Left ventricle myocardium inferior (tissue), 1 donor: ENCODE results near the gene LRRC31. TPM values are rescaled to one million over a fixed set of nuclear protein-coding genes. Genes with fewer than 3 reads are reported as not detected.

Experiments
- DNase-seq: peaks from one replicate; pipeline ENCODE4 v3.0.0-alpha.2; 2020
- H3K27ac ChIP-seq: fragments of 200-600 bp; replicated peaks from 2 replicates; pipeline ENCODE4 v1.8.0; 2021
- H3K27me3 ChIP-seq: fragments of 200-600 bp; 2 replicates; pipeline ENCODE4 v1.8.0; 2021; ENCODE audit warnings: low read depth
- H3K36me3 ChIP-seq: fragments of 200-600 bp; 2 replicates; pipeline ENCODE4 v1.8.0; 2021
- H3K4me1 ChIP-seq: fragments of 200-600 bp; 2 replicates; pipeline ENCODE4 v1.8.0; 2021
- H3K4me3 ChIP-seq: fragments of 200-600 bp; 2 replicates; pipeline ENCODE4 v1.8.0; 2021; ENCODE audit warnings: mild to moderate bottlenecking, moderate library complexity
- H3K9me3 ChIP-seq: fragments of 200-600 bp; replicated peaks from 2 replicates; pipeline ENCODE4 v1.8.0; 2021
- intact Hi-C: fragments of 100-400 bp; cut with micrococcal nuclease; formaldehyde crosslinking; loops from one replicate; pipeline ENCODE4 v1.11.0; 2022
- total RNA-seq: library from RNA; stranded (reverse); fragmentation: NEBNext Ultra II Directional; extraction: Animal tissue kit (Norgen Biotek cat#: 25700); gene quantifications from one replicate; pipeline ENCODE4 v1.2.1, GENCODE V29; 2021
- TF ChIP-seq, protein P1 (sequence below): fragments of 200-600 bp; IDR thresholded peaks from 2 replicates; pipeline ENCODE4 v1.8.0; 2021; ENCODE audit warnings: antibody characterized with exemption, mild to moderate bottlenecking, borderline replicate concordance
- donor health status: DM: no; HTN: yes; CAD: no; lungs with severe emphysema.

Gene LRRC31
- total RNA-seq, 1 donor from 2014 or later, result not detected

DNA sequence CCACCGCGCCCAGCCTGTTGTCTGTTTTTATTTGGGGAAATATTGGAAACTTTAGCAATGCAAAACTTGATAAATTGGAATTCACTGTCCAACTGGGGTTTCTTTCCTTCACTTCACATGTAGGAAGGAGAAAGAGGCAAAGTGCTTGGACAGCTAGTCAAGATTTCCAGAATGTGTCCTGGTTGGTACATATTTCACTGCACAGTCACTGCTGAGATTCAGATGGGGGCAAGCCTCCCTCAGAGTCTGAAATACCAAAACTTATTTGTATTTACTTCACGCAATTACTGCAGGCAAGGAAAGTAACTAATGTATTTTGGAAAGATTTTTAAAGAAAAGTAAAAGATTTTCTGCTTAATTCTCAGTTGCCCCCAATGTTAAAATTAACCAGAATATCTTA is 21.0 kb downstream of the LRRC31 start:
- TF ChIP-seq, protein P1, sequence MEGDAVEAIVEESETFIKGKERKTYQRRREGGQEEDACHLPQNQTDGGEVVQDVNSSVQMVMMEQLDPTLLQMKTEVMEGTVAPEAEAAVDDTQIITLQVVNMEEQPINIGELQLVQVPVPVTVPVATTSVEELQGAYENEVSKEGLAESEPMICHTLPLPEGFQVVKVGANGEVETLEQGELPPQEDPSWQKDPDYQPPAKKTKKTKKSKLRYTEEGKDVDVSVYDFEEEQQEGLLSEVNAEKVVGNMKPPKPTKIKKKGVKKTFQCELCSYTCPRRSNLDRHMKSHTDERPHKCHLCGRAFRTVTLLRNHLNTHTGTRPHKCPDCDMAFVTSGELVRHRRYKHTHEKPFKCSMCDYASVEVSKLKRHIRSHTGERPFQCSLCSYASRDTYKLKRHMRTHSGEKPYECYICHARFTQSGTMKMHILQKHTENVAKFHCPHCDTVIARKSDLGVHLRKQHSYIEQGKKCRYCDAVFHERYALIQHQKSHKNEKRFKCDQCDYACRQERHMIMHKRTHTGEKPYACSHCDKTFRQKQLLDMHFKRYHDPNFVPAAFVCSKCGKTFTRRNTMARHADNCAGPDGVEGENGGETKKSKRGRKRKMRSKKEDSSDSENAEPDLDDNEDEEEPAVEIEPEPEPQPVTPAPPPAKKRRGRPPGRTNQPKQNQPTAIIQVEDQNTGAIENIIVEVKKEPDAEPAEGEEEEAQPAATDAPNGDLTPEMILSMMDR, result no peak
- Histone ChIP-seq H3K9me3 (no peaks in the 10 kb centered on the region), H3K27me3 (no peaks in the 10 kb centered on the region)

DNA sequence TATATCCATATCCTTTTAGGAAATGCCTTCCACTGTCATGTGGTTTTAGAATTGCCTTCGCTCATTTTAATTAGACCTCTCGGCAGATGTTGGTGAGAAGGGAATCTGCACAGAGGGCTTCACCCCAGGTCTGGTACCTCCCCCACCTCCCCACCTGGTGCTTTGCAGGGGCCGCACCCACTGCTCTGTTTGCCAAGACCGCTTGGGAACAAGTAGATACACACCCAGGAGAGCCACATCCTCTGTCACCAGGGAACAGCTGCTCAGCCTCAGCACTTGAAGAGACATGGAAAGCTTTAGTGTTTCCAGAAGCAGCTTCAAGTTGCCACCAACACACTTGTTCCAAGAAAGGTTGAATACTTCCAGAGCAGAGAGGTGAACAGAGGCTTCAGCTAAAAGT is 21.8 kb downstream of the LRRC31 start:
- TF ChIP-seq, protein P1, result no peak
- no peak for DNase-seq
- no peak overlapping the region for H3K27ac ChIP-seq
- H3K36me3 ChIP-seq, result no peaks in the 10 kb centered on the region
- intact Hi-C loops, result no loop called here
- H3K4me1 ChIP-seq, result no peaks in the 10 kb centered on the region
- H3K27me3 ChIP-seq, result no peaks in the 10 kb centered on the region
- H3K9me3 ChIP-seq, result no peaks in the 10 kb centered on the region
- no peak overlapping the region for H3K4me3 ChIP-seq

More for the DNA sequence above, 21.0 kb downstream of the LRRC31 start:
- Histone ChIP-seq H3K27ac (no peak overlapping the region), H3K4me1 (no peaks in the 10 kb centered on the region), H3K36me3 (no peaks in the 10 kb centered on the region), H3K4me3 (no peak overlapping the region)
- DNase-seq, result no peak
- intact Hi-C loops, result no loop called here

DNA sequence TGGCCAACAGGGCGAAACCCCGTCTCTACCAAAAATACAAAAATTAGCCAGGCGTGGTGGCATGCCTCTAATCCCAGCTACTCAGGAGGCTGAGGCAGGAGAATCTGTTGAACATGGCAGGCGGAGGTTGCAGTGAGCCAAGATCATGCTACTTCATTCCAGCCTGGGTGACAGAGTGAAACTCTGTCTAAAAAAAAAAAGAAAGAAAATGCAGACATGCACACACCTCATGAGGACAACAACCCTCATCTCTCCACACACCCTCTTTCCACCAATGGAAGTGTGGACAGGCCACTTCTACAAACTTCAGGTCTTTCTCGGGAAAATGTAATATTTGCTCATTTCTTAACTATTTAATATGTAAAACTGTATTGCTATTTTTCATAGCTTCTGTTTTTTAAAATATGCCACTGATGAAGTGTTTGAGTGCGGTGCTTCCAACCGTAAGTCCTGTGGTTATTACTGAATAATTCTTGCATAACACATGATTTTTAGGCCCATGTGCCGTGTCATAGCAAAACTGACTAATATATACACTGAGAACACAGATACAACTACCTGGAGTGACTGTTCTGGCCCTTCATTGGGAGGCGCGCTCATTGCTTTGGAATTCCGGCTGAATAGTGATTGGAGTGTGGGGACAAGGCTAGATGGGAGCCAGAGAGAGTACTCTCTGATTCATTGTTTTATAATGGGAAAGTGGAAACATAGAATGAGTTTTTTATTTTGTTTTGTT is 23.1 kb downstream of the LRRC31 start:
- intact Hi-C loops, result no loop called here

DNA sequence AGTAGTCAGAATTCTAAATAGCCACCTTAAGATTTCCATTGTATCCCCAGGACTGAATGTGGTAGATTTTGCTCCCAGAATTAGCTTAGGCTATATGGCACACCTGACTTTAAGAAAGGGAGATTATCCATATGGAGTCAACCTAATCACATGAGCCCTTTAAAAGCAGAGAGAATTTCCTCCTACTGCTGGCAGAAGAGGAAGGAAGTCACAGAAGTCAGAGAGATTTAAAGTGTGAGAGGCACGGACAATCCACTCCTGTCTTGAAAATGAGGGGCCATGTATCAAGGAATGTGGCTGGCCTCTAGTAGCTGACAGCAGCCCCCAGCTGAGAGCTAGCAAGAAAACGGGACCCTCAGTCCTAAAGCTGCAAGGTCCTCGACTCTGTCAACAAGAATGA is 26.8 kb downstream of the LRRC31 start:
- H3K4me3 ChIP-seq, result no peak overlapping the region
- no peak for DNase-seq
- TF ChIP-seq, protein P1, result no peak
- no peaks in the 10 kb centered on the region for H3K4me1 ChIP-seq
- no peaks in the 10 kb centered on the region for H3K36me3 ChIP-seq
- H3K27ac ChIP-seq, result no peak overlapping the region
- H3K27me3 ChIP-seq, result no peaks in the 10 kb centered on the region
- no peaks in the 10 kb centered on the region for H3K9me3 ChIP-seq
- intact Hi-C loops, result no loop called here

More for the DNA sequence above, 23.1 kb downstream of the LRRC31 start:
- H3K4me3 ChIP-seq, result no peak overlapping the region
- H3K4me1 ChIP-seq, result no peaks in the 10 kb centered on the region
- H3K27me3 ChIP-seq, result no peaks in the 10 kb centered on the region
- no peaks in the 10 kb centered on the region for H3K36me3 ChIP-seq
- no peak for DNase-seq
- no peaks in the 10 kb centered on the region for H3K9me3 ChIP-seq
- TF ChIP-seq, protein P1, result no peak
- H3K27ac ChIP-seq, result no peak overlapping the region

DNA sequence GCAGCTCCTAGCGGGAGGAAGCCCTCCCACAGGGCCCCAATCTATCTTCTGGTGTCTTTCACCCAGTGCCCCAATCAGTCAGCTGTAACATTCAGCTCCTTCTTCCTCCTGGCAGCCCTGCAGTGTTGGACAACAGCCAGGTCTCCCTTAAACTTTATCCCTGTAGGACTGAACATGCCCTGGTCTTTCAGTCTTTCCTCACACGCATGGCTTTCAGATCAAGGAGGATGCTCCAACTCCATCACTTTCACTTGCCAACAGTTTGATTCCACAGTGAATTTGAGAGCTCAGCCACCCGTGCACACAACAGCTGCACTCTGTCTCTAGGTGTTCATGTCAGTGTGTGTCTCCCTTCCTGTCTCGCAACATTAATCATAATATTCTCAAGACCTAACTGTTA is 28.6 kb downstream of the LRRC31 start:
- intact Hi-C loops, result no loop called here
- Histone ChIP-seq H3K27me3 (no peaks in the 10 kb centered on the region), H3K4me3 (no peak overlapping the region), H3K4me1 (no peaks in the 10 kb centered on the region), H3K36me3 (no peaks in the 10 kb centered on the region), H3K9me3 (no peaks in the 10 kb centered on the region), H3K27ac (no peak overlapping the region)
- DNase-seq, result no peak
- TF ChIP-seq, protein P1, result no peak
